Activated CD4-positive, alpha-beta T cell treated with anti-CD3 and anti-CD28 coated beads, Interleukin-2, amount 50 U/mL, for 1 hour (primary cell): ENCODE data around the gene ERBB3.
"Not testable (repeated sequence)": the region's sequence is repeated elsewhere in the genome, so short reads cannot be mapped to it uniquely, and the experiment has no call there.

ENCODE experiments used
- DNase-seq: peaks from one replicate; pipeline ENCODE4 v3.0.0-alpha.2; 2020

ERBB3 gene

GRCh38 chr12:56116267-56117081 is 36.5 kb downstream of the ERBB3 start, which contains the start of gene RPL41:
Gene RPL41, plus strand, starts transcription at chr12:56116633.
- DNase-seq, result peak; percentile 95

GRCh38 chr12:56117082-56117706 is 37.2 kb downstream of the ERBB3 start:
- DNase-seq, result not testable (repeated sequence)

GRCh38 chr12:56117778-56118687 is 38.1 kb downstream of the ERBB3 start, which contains the start of gene ZC3H10:
Gene ZC3H10, plus strand, starts transcription at chr12:56118266. Its CDS starts 2,297 bp downstream, at chr12:56120563.
- peak; percentile 95 for DNase-seq

DNA sequence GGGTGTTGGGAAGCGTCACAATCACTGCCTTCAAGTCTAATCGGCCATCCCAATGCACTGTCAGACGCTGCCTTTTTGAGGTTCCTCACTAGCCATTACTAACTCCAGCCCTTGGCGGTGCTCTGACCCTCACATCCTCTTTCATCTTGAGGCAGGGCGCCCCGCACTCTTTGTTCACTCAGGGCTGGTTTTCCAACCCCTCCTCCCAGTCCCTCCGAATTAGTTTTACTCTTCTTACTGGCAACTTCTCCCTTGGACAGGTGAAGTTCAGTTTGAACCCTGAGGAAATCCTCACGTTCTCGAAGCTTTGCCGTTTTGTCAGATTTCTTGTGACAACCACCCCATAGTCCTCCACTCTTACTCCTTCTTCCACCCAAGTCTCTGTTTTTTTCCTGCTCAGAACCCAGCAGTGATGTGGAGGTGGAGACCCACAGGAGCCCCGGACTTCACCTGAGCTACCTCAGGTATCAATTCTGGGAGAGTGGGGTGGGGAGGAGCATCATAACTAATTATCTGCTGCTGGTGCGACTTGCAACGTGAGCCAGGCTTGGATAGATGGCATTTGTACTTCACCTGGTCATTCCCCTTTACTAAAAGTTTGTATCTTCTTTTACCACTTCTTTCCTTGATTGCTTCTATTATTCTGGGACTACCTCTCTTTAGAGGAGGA is 38.9 kb downstream of the ERBB3 start:
- no peak for DNase-seq

DNA sequence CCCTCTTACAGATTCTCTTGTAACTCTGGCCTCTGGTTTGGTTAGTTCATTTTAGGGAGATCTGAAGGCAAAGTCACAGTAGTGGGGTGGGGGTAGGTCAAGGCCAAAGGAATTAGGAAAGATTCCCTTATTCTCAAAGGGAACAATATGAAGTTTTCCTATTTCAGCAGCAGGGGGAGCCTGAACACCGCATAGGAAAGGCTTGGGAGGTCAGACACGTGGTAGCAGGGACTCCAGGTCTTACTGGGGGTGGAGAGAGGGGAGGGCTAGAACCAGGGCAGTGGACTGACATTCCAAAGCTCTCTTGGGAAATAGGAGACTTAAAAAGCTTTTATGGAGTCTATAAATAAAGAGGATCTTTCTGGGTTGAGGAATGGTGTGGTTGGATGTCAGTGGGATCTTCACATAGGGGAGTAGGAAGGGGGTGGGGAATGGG is 39.4 kb downstream of the ERBB3 start:
- DNase-seq, result peak; percentile 47

DNA sequence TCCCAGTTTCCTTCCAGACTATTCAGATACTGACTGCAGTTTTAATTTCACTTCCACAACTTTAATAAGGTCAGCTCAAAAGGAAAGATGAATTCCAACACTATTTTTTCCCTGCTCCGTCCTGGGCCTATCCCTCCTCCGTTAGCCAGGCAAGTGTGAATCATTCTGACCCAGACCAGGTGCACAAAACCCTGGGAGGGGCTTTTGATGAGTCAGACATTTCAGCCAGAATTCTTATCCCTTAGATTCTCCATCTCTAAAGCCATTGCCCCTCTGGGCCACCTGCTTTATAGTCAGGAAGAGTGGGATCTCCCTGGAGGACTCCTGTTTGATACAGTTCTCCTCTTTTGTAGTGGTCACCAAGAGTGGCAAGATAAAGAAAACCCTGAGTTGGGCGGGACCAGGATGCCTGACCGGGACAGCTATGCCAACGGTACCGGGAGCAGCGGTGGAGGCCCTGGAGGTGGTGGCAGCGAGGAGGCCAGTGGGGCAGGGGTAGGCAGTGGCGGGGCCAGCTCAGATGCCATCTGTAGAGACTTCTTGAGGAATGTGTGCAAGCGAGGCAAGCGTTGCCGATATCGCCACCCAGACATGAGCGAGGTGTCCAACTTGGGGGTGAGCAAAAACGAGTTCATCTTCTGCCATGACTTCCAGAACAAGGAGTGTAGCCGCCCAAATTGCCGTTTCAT is 40.3 kb downstream of the ERBB3 start:
- DNase-seq, result no peak

DNA sequence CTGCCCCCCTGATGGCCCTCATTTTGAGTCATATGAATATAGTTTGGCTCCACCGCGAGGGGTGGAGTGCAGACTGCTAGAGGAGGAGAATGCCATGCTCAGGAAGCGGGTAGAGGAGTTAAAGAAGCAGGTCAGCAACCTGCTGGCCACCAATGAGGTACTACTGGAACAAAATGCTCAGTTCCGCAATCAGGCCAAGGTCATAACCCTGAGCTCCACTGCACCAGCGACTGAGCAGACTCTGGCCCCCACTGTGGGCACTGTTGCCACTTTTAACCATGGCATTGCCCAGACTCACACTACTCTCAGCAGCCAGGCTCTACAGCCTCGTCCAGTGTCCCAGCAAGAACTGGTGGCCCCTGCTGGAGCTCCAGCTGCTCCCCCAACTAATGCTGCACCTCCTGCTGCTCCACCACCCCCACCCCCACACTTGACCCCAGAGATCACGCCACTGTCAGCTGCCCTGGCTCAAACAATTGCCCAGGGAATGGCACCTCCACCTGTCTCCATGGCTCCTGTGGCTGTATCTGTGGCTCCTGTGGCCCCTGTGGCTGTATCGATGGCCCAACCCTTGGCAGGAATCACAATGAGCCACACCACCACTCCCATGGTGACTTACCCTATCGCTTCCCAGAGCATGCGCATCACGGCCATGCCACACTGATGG is 41.4 kb downstream of the ERBB3 start:
- no peak for DNase-seq

DNA sequence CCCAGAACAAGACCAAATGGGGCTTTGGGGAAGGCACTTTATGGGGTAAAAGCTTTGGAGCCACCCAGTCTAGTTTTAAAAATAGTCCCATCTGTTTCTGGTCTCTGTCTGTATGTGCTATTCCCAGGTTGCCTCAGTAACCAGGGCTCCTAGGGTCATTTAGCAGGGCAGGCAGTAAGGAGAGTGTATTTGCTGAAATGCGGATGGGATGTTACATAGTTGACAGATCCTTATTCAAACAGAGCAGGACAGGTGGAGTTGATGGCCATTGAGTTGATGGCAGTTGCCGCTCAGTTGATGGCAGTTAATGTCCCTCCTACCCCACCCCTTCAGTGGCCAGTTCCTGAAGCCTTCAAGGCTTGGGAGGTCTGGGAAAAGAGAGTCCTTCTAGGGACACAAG is 42.7 kb downstream of the ERBB3 start:
- DNase-seq, result no peak

GRCh38 chr12:56124133-56124532 is 44.2 kb downstream of the ERBB3 start:
- no peak for DNase-seq

DNA sequence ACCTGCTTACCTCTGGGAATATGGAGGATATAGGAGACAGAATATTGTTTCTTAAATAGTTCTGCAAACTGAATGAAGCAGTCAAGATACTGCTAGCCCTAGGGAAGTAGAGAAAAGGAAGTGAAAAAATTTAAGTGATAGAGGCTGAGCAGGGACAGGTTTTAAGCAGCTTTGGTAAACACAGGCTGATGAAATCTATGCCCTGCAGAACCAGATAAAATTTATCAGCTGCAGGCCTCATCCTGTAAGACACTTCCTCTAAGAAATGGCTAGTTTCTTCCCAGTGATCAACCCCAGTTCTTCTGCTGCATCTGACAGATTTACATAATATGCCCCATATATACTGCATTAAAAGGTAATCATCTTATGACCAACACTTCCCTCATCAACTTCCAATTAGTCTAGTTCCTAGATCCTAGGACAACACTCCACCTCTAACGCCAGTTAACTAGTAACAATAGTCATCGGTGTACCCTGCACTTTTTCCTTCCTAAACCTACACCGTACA is 46.8 kb downstream of the ERBB3 start:
- DNase-seq, result no peak

GRCh38 chr12:56127485-56127887 is 47.5 kb downstream of the ERBB3 start:
- DNase-seq, result no peak

DNA sequence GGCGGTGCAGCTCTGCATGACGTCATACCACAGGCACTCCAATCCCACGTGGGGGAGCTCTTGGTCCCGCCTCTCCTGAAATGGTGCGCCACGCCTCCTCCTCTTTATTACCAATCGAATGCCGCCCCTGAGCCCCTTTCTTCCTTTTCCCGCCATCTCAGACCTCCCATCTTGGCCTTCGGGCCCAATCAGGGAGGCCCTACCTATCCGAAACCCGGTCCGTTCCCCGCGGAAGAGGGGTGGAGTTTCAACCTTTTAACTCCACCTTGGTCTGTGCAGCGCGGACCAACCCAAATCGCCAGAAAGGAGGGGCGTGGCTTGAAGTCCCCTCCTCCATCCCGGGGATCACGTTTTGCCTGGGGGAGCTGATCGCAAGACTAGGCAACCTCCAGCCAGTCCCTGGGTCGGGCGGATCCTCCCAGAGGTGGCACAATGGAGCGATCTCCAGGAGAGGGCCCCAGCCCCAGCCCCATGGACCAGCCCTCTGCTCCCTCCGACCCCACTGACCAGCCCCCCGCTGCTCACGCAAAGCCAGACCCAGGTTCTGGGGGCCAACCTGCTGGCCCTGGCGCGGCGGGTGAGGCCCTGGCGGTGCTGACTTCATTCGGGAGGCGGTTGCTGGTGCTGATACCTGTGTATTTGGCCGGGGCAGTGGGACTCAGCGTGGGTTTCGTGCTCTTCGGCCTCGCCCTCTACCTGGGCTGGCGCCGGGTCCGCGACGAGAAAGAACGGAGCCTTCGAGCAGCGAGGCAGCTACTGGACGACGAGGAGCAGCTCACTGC is 48.1 kb downstream of the ERBB3 start, which contains the start of gene ESYT1:
TSS of gene ESYT1 (plus strand) at position 380 of the 782 bp plus-strand sequence. CDS start at position 433, 53 bp downstream.
- peak; percentile 95 for DNase-seq

DNA sequence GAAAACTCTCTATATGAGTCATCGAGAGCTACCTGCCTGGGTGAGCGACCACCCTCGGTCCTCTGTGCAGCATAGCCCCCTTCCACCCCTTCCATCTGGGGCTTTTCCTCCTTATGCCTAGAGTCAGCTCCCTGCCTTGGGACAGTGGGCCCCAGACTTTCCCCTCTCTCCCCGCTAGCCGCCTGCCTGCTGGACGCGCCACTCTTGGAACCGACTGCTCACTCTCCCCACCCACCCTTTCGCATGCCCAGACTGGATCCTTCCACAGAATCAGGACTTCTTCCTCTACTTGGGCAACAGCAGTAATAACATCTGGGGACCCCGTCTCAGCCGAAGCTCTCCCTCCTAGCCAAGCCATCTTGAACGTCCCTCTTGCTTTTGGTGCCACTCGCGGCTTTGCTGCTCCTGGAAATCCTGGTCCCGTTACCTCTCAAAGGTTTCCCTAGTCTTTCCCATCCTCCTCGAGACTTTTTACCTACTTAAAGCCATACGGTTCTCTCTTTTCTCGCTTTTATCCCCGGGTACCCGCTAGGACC is 48.8 kb downstream of the ERBB3 start:
- DNase-seq, result no peak

DNA sequence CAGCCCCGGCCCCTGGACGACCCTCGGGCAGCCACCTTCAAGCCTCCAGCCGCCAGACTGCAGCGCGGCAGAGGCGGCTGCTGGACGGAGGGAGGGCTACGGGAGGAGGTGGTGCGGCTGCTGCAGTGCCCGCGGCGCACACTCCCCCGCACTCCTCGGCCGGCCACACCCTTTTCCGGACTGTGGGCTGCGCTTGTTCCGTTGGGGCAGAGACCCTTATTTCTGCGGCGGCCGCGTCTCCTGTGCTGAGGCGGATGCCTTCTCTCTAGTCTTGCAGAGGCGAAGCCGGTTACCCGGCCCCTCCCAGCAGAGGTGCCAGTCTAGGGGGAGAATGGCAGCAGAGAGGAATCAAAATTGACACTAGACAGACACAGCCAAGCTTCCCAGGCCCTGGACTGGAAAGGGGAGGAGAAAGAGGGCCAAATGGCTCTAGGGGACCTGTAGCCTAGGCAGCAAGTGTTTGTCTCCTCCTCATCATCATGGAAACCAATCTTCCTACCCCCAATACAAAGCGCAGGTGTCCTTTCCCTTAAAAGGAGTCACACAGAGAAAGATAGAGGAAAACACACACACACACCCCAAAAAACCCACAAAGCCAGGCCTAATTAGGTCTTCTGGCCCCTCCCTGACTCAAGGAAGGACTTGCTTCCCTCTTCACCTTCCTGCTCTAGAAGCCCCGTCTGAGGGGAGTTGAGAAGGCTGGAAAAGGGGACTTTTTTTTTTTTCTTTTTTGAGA is 49.4 kb downstream of the ERBB3 start:
- DNase-seq, result peak; percentile 73

DNA sequence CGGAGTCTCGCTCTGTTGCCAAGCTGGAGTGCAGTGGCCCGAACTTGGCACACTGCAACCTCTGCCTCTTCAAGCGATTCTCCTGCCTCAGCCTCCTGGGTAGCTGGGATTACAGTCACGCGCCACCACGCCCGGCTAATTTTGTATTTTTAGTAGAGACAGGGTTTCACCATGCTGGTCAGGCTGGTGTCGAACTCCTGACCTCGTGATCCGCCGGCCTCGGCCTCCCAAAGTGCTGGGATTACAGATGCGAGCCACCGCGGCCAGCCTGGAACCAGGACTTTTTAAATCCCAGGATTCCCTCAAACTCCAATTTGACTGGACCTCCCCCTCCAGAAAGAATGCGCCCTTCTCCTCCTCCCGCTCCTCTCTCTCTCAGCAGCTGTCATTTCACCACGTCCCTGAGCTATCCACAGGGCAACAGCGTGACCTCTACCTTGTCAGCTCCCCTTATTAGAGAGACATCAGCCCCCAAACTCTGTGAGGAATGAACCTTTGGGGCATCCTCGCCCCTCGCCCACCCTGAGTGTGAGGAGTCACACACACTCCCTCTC is 50.1 kb downstream of the ERBB3 start:
- no peak for DNase-seq

GRCh38 chr12:56130876-56131275 is 50.9 kb downstream of the ERBB3 start:
- no peak for DNase-seq

DNA sequence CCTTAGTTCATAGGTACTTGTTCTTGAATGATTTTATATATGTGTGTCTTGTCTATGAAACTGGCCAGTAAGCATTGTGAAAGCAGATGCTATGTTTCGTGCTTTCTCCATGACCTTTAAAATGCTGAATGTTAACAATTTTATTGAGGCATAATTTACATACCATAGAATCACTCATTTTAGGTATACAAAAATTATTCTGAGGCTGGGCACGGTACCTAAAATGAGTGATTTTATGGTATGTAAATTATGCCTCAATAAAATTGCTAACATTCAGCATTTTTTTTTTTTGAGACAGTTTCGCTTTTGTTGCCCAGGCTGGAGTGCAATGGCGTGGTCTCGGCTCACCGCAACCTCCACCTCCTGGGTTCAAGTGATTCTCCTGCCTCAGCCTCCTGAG is 54.9 kb downstream of the ERBB3 start:
- no peak for DNase-seq

DNA sequence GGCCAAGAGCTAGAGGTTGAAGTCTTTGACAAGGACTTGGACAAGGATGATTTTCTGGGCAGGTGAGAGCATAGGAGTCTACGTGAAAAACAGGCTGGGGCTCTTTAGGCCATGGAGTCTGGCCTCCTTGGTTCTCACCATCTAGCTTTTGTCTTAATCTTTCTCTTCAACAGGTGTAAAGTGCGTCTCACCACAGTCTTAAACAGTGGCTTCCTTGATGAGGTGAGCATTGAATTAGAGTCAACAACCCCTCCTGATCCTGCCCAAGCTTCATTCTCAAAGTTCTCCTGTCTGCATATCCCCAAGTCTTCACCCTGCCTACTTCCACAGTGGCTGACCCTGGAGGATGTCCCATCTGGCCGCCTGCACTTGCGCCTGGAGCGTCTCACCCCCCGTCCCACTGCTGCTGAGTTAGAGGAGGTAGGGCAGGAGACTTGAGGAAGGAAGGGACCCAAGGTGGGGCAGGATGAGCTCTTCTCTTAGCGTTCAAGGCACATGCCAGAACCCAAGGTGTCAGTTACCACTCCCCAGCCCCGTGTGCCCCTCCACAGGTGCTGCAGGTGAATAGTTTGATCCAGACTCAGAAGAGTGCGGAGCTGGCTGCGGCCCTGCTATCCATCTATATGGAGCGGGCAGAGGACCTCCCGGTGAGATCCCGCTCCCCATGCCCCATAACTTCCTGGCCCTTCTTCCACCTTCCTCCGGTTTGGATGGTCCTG is 58.0 kb downstream of the ERBB3 start:
- no peak for DNase-seq
